IMR-90 (cell line): ENCODE results near the gene IFNL1. TPM values are rescaled to one million over a fixed set of nuclear protein-coding genes. Genes with fewer than 3 reads are reported as not detected.

Experiments used
- ATAC-seq: fragments of 200-7000 bp; cut with Tn5 transposase; 2 replicates; pipeline ENCODE4 v1.9.1; 2020; ENCODE audit warnings: low read depth, mild to moderate bottlenecking, moderate library complexity
- BruUV-seq: library from RNA; stranded (reverse); fragments of 400-500 nt; replicated peaks from 2 replicates; lab custom pipeline; 2021; lab: Mats Ljungman, UMichigan
- CTCF ChIA-PET: fragments of 300-600 bp; formaldehyde crosslinking; extraction: SDS; loops from one replicate; lab custom pipeline; 2021; ENCODE audit warnings: antibody characterized with exemption; lab: Yijun Ruan, JAX
- POLR2A ChIA-PET: fragments of 300-600 bp; sonication (Branson Sonifier 250); formaldehyde crosslinking; loops from one replicate; lab custom pipeline; 2022; ENCODE audit warnings: antibody characterized with exemption; ENCODE audit not compliant: unreplicated experiment; lab: Charles Lee
- DNase-seq: peaks from one replicate; pipeline ENCODE4 v3.0.0; 2013
- H2AFZ ChIP-seq: replicated peaks from 2 replicates; pipeline ENCODE3; 2013; ENCODE audit warnings: low read length, mild to moderate bottlenecking; ENCODE audit not compliant: poor library complexity
- H2AK5ac ChIP-seq: 2 replicates; pipeline ENCODE4 v1.6.1; 2013; ENCODE audit warnings: low read depth, low read length, inconsistent platforms
- H2AK9ac ChIP-seq: replicated peaks from 2 replicates; pipeline ENCODE3; 2013; ENCODE audit warnings: mild to moderate bottlenecking, low read depth, low read length, moderate library complexity; ENCODE audit not compliant: poor library complexity
- H2BK120ac ChIP-seq: 2 replicates; pipeline ENCODE4 v1.6.1; 2013; ENCODE audit warnings: low read depth, low read length, inconsistent platforms
- H2BK15ac ChIP-seq: 3 replicates; pipeline ENCODE4 v1.6.1; 2013; ENCODE audit warnings: low read depth, low read length, inconsistent platforms
- H2BK20ac ChIP-seq: 2 replicates; pipeline ENCODE4 v1.6.1; 2013; ENCODE audit warnings: low read depth, mild to moderate bottlenecking, inconsistent platforms, low read length, moderate library complexity
- H2BK5ac ChIP-seq: 2 replicates; pipeline ENCODE4 v1.6.1; 2013; ENCODE audit warnings: mild to moderate bottlenecking, low read depth, low read length, inconsistent platforms; ENCODE audit not compliant: poor library complexity, severe bottlenecking
- H3K14ac ChIP-seq: replicated peaks from 2 replicates; pipeline ENCODE4 v1.6.1; 2013; ENCODE audit warnings: low read depth, low read length, inconsistent platforms
- H3K18ac ChIP-seq: 2 replicates; pipeline ENCODE4 v1.6.1; 2013; ENCODE audit warnings: low read depth, low read length, control low read depth
- H3K23ac ChIP-seq: 2 replicates; pipeline ENCODE4 v1.6.1; 2013; ENCODE audit warnings: low read depth, low read length, inconsistent platforms
- H3K27ac ChIP-seq: 2 replicates; pipeline ENCODE4 v1.5.1; 2013; ENCODE audit warnings: mild to moderate bottlenecking, control low read depth, low read length; ENCODE audit not compliant: insufficient read depth
- H3K27me3 ChIP-seq: 2 replicates; pipeline ENCODE4 v1.6.1; 2013; ENCODE audit warnings: low read length; ENCODE audit not compliant: control insufficient read depth, insufficient read depth
- H3K36me3 ChIP-seq: 2 replicates; pipeline ENCODE4 v1.6.1; 2013; ENCODE audit warnings: low read length, mixed read lengths; ENCODE audit not compliant: control insufficient read depth, insufficient read depth
- H3K4ac ChIP-seq: 2 replicates; pipeline ENCODE4 v1.6.1; 2013; ENCODE audit warnings: low read depth, low read length, inconsistent platforms
- H3K4me1 ChIP-seq: 2 replicates; pipeline ENCODE4 v1.6.1; 2013; ENCODE audit warnings: low read length, mixed read lengths; ENCODE audit not compliant: control insufficient read depth, insufficient read depth
- H3K4me2 ChIP-seq: 2 replicates; pipeline ENCODE4 v1.6.1; 2013; ENCODE audit warnings: low read depth, mild to moderate bottlenecking, control low read depth, low read length, moderate library complexity
- H3K4me3 ChIP-seq: 2 replicates; pipeline ENCODE4 v1.5.1; 2013; ENCODE audit warnings: low read depth, mild to moderate bottlenecking, control low read depth, low read length, moderate library complexity; ENCODE audit not compliant: insufficient read depth
- H3K56ac ChIP-seq: 2 replicates; pipeline ENCODE4 v1.6.1; 2013; ENCODE audit warnings: low read length, inconsistent platforms; ENCODE audit not compliant: insufficient read depth; ENCODE audit errors: extremely low read depth
- H3K79me1 ChIP-seq, 2 experiments: 2 replicates each; pipeline ENCODE4 v1.6.1; 2013; ENCODE audit warnings: low read length in 2 of 2, inconsistent platforms in 1 of 2, low read depth in 1 of 2
- H3K9ac ChIP-seq: 2 replicates; pipeline ENCODE4 v1.6.1; 2013; ENCODE audit warnings: low read depth, low read length, control low read depth
- H3K9me1 ChIP-seq: 2 replicates; pipeline ENCODE4 v1.6.1; 2013; ENCODE audit warnings: low read length, inconsistent platforms; ENCODE audit not compliant: insufficient read depth
- H3K9me3 ChIP-seq: 2 replicates; pipeline ENCODE4 v1.6.1; 2013; ENCODE audit warnings: low read length; ENCODE audit not compliant: control insufficient read depth, insufficient read depth
- H4K20me1 ChIP-seq: 2 replicates; pipeline ENCODE4 v1.6.1; 2013; ENCODE audit warnings: low read length, inconsistent platforms; ENCODE audit not compliant: insufficient read depth
- H4K5ac ChIP-seq: 2 replicates; pipeline ENCODE4 v1.6.1; 2013; ENCODE audit warnings: mild to moderate bottlenecking, low read depth, low read length, control low read depth
- H4K8ac ChIP-seq, 2 experiments: 2 replicates each; pipeline ENCODE4 v1.6.1; 2013; ENCODE audit warnings: low read depth in 2 of 2, low read length in 2 of 2, control low read depth in 1 of 2, inconsistent platforms in 1 of 2
- H4K91ac ChIP-seq: 2 replicates; pipeline ENCODE4 v1.6.1; 2013; ENCODE audit warnings: low read depth, low read length, inconsistent platforms; ENCODE audit not compliant: insufficient read depth
- CEBPB ChIP-seq: IDR thresholded peaks from 2 replicates; pipeline ENCODE4 v1.6.1; 2012; ENCODE audit warnings: low read depth, low read length, improper control_type of control experiment
- CHD1 ChIP-seq: IDR thresholded peaks from 2 replicates; pipeline ENCODE4 v1.6.1; 2012; ENCODE audit warnings: low read depth, low read length, improper control_type of control experiment
- CTCF ChIP-seq: conservative IDR thresholded peaks from 2 replicates; pipeline ENCODE4 v1.5.1; 2012; ENCODE audit warnings: mild to moderate bottlenecking, low read depth, low read length, improper control_type of control experiment
- ELK1 ChIP-seq: fragments of 150-350 bp; IDR thresholded peaks from 2 replicates; pipeline ENCODE4 v1.6.1; 2016; ENCODE audit warnings: low read depth, mild to moderate bottlenecking, low read length, moderate library complexity, borderline replicate concordance
- FOS ChIP-seq: fragments of 150-350 bp; IDR thresholded peaks from 2 replicates; pipeline ENCODE4 v1.6.1; 2016; ENCODE audit warnings: low read depth, low read length
- MAFK ChIP-seq: IDR thresholded peaks from 2 replicates; pipeline ENCODE4 v1.6.1; 2012; ENCODE audit warnings: low read depth, low read length, improper control_type of control experiment
- MAZ ChIP-seq: IDR thresholded peaks from 2 replicates; pipeline ENCODE4 v1.6.1; 2012; ENCODE audit warnings: low read depth, mild to moderate bottlenecking, low read length, improper control_type of control experiment, moderate library complexity, borderline replicate concordance
- NFE2L2 ChIP-seq: fragments of 150-350 bp; IDR thresholded peaks from 2 replicates; pipeline ENCODE4 v1.6.1; 2016; ENCODE audit warnings: low read depth, mild to moderate bottlenecking, low read length
- POLR2A ChIP-seq: IDR thresholded peaks from 2 replicates; pipeline ENCODE4 v1.6.1; 2012; ENCODE audit warnings: mild to moderate bottlenecking, low read depth, low read length
- RAD21 ChIP-seq: IDR thresholded peaks from 2 replicates; pipeline ENCODE4 v1.6.1; 2012; ENCODE audit warnings: low read length, improper control_type of control experiment
- RCOR1 ChIP-seq: IDR thresholded peaks from 2 replicates; pipeline ENCODE4 v1.6.1; 2012; ENCODE audit warnings: mild to moderate bottlenecking, low read length, improper control_type of control experiment; ENCODE audit not compliant: insufficient replicate concordance
- RFX5 ChIP-seq: IDR thresholded peaks from 2 replicates; pipeline ENCODE4 v1.8.0; 2012; ENCODE audit warnings: low read depth, mild to moderate bottlenecking, low read length, moderate library complexity
- SMC3 ChIP-seq: fragments of 150-350 bp; IDR thresholded peaks from 2 replicates; pipeline ENCODE4 v1.6.1; 2016; ENCODE audit warnings: low read depth, mild to moderate bottlenecking, antibody characterized with exemption, low read length, moderate library complexity
- WGBS, 2 experiments: methylation state at CpG; one replicate each; pipeline versions ENCODE4 v1.1.5 to v1.1.7; 2013; ENCODE audit warnings: missing lambda C conversion rate in 2 of 2; ENCODE audit not compliant: insufficient read length in 1 of 2; ENCODE audit errors: extremely low coverage in 2 of 2; 5-methylcytosine and 5-hydroxymethylcytosine counted together
- dilution Hi-C: fragments of 300-500 bp; cut with HindIII; formaldehyde crosslinking; loops from one replicate; pipeline ENCODE4 v1.14.3; 2018; ENCODE audit warnings: low sequenced_read_pairs; ENCODE audit not compliant: unreplicated experiment
- in situ Hi-C: fragments of 300-500 bp; cut with MboI; formaldehyde crosslinking; loops from 3 replicates; pipeline ENCODE4 v1.14.3; 2019; ENCODE audit warnings: low sequenced_read_pairs, inconsistent platforms, mixed read lengths
- intact Hi-C: fragments of 100-400 bp; cut with micrococcal nuclease; formaldehyde crosslinking; loops from 2 replicates; pipeline ENCODE4 v1.10.0; 2022
- polyA plus RNA-seq, 3 experiments: library from polyadenylated mRNA; depleted of rRNA; stranded (reverse); fragments of >200 nt; gene quantifications; 2 replicates each; pipeline ENCODE4 v1.2.3, GENCODE V29; 2012; ENCODE audit warnings: low replicate concordance in 1 of 3
- total RNA-seq: library from RNA; depleted of rRNA; stranded (reverse); fragments of >200 nt; gene quantifications from 2 replicates; pipeline ENCODE4 v1.2.3, GENCODE V29; 2012
- TF ChIP-seq, protein P1 (sequence below): fragments of 150-350 bp; IDR thresholded peaks from 2 replicates; pipeline ENCODE4 v1.6.1; 2017; ENCODE audit warnings: mild to moderate bottlenecking, antibody characterized with exemption, low read length, low read depth

IFNL1 gene
- total and polyA plus RNA-seq, 2 of the 4 experiments (the other 2 are of a cell fraction) = not detected

GRCh38 chr19:39264306-39265290 lies 31.6 kb upstream of the IFNL1 start:
- BruUV-seq = no TSS peak
- Histone ChIP-seq H3K4me2 (no peak overlapping the region), H2AFZ (peak overlapping the region; percentile 70), H3K23ac (no peak overlapping the region), H3K14ac (no peak overlapping the region), H2AK5ac (no peak overlapping the region), H3K9me3 (no peaks in the 10 kb centered on the region), H4K5ac (no peak overlapping the region), H3K4me1 (no peaks in the 10 kb centered on the region), H3K36me3 (no peaks in the 10 kb centered on the region), H3K18ac (no peak overlapping the region), H3K56ac (no peak overlapping the region), H3K4ac (no peak overlapping the region), H2BK120ac (no peak overlapping the region), H3K9me1 (no peaks in the 10 kb centered on the region), H4K8ac (no peak overlapping the region), H2BK20ac (no peak overlapping the region), H2AK9ac (no peak overlapping the region), H3K9ac (no peak overlapping the region), H3K79me1 (no peaks in the 10 kb centered on the region), H4K20me1 (no peaks in the 10 kb centered on the region), H2BK15ac (no peak overlapping the region), H3K4me3 (no peak overlapping the region), H3K27me3 (peaks cover 49% of the 10 kb centered on the region), H2BK5ac (no peak overlapping the region), H4K91ac (no peak overlapping the region), H3K27ac (no peak overlapping the region)
- dilution Hi-C loops = no loop called here
- ATAC-seq (peak; percentile 82), DNase-seq (no peak)
- in situ Hi-C loops = no loop called here
- CTCF ChIA-PET = interaction anchor here (0.6 kb wide), 1 partner anchor 234 kb away, joined by 3 read pairs; no protein-coding TSS in a partner anchor
- WGBS, 2 experiments = 2% methylated on average over 76 of the region's 102 CpGs; no CpG with 5 or more reads in 1 of the 2 experiments
- intact Hi-C loops = no loop called here
- POLR2A ChIA-PET = no interaction called here
- TF ChIP-seq CHD1 (no peak), NFE2L2 (no peak), POLR2A (no peak), MAFK (no peak), CEBPB (no peak), RAD21 (no peak), RFX5 (no peak), FOS (no peak), MAZ (no peak), SMC3 (no peak), CTCF (no peak), ELK1 (no peak), RCOR1 (no peak)
- TF ChIP-seq, protein P1, sequence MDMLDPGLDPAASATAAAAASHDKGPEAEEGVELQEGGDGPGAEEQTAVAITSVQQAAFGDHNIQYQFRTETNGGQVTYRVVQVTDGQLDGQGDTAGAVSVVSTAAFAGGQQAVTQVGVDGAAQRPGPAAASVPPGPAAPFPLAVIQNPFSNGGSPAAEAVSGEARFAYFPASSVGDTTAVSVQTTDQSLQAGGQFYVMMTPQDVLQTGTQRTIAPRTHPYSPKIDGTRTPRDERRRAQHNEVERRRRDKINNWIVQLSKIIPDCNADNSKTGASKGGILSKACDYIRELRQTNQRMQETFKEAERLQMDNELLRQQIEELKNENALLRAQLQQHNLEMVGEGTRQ = no peak
